GM06990 (cell line): Measurements from ENCODE around the gene EDARADD.

Experiments used
- DNase-seq: peaks from one replicate; pipeline ENCODE4 v3.0.0-alpha.2; 2011; ENCODE audit not compliant: insufficient read length; ENCODE audit errors: extremely low read depth
- H3K27me3 ChIP-seq: replicated peaks from 2 replicates; pipeline ENCODE4 v1.6.0; 2011; ENCODE audit warnings: low read length; ENCODE audit not compliant: control insufficient read depth, insufficient read depth
- H3K36me3 ChIP-seq: 2 replicates; pipeline ENCODE4 v1.5.1; 2011; ENCODE audit warnings: low read length; ENCODE audit not compliant: control insufficient read depth, insufficient read depth
- H3K4me3 ChIP-seq: replicated peaks from 2 replicates; pipeline ENCODE4 v1.5.1; 2011; ENCODE audit warnings: low read depth, mild to moderate bottlenecking, control low read depth, low read length
- CTCF ChIP-seq: IDR thresholded peaks from 2 replicates; pipeline ENCODE4 v1.5.1; 2011; ENCODE audit warnings: low read length, control low read depth, mild to moderate bottlenecking, inconsistent platforms; ENCODE audit not compliant: insufficient read depth, poor library complexity, severe bottlenecking

EDARADD gene

GRCh38 chr1:236401698-236402097 lies 7.6 kb downstream of the EDARADD start:
- Histone ChIP-seq H3K4me3 (no peak overlapping the region), H3K36me3 (no peaks in the 10 kb centered on the region), H3K27me3 (no peaks in the 10 kb centered on the region)
- no peak for DNase-seq
- TF ChIP-seq CTCF: no peak

- Histone ChIP-seq H3K4me3 (no peak overlapping the region), H3K36me3 (no peaks in the 10 kb centered on the region), H3K27me3 (no peaks in the 10 kb centered on the region)
- no peak for TF ChIP-seq CTCF
- no peak for DNase-seq
Observed at GRCh38 chr1:236403905-236404696, 10.0 kb downstream of the EDARADD start.

GRCh38 chr1:236407059-236407458 lies 13.0 kb downstream of the EDARADD start:
- no peaks in the 10 kb centered on the region for H3K36me3 ChIP-seq
- no peak for DNase-seq
- H3K27me3 ChIP-seq: no peaks in the 10 kb centered on the region; the same call in 1 of the 2 replicates
- H3K4me3 ChIP-seq: no peak overlapping the region
- TF ChIP-seq CTCF: no peak

- DNase-seq: no peak
- TF ChIP-seq CTCF: no peak
- no peak overlapping the region for H3K4me3 ChIP-seq
- no peaks in the 10 kb centered on the region for H3K36me3 ChIP-seq
- H3K27me3 ChIP-seq: no peaks in the 10 kb centered on the region; the same call in 1 of the 2 replicates
Observed at GRCh38 chr1:236413688-236414087, 19.6 kb downstream of the EDARADD start.

- DNase-seq: no peak
- Histone ChIP-seq H3K4me3 (no peak overlapping the region), H3K36me3 (no peaks in the 10 kb centered on the region), H3K27me3 (no peaks in the 10 kb centered on the region; the same call in 1 of the 2 replicates)
- TF ChIP-seq CTCF: no peak
Observed at GRCh38 chr1:236416165-236416564, 22.1 kb downstream of the EDARADD start.

- no peak for TF ChIP-seq CTCF
- H3K4me3 ChIP-seq: no peak overlapping the region
- no peaks in the 10 kb centered on the region for H3K27me3 ChIP-seq
- DNase-seq: no peak
- no peaks in the 10 kb centered on the region for H3K36me3 ChIP-seq
Observed at GRCh38 chr1:236417336-236417735, 23.2 kb downstream of the EDARADD start.
